Activated B cell treated with CpG ODN at 0.5 μM for 24 hours (primary cell): Measurements from ENCODE around the gene MPPED2. TPM values are rescaled to one million over a fixed set of nuclear protein-coding genes. Genes with fewer than 3 reads are reported as not detected.

Experiments used
- ATAC-seq: fragments of 200-7000 bp; cut with Tn5 transposase; one replicate; pipeline ENCODE4 v1.10.0; 2021; ENCODE audit warnings: low read depth, mild to moderate bottlenecking, moderate library complexity
- CTCF ChIA-PET: fragments of 350-600 bp; sonication (Branson Sonifier 250); formaldehyde crosslinking; loops from one replicate; lab custom pipeline; 2021; ENCODE audit warnings: antibody characterized with exemption; lab: Charles Lee
- POLR2A ChIA-PET: fragments of 350-600 bp; sonication (Branson Sonifier 250); formaldehyde crosslinking; loops from one replicate; lab custom pipeline; 2021; ENCODE audit warnings: antibody characterized with exemption; lab: Charles Lee
- DNase-seq: peaks from one replicate; pipeline ENCODE4 v3.0.0; 2022
- H3K27ac Mint-ChIP-seq: one replicate; pipeline ENCODE4 v1.8.0; 2020; ENCODE audit warnings: mixed read lengths
- H3K27me3 Mint-ChIP-seq: one replicate; pipeline ENCODE4 v1.8.0; 2021; ENCODE audit warnings: mixed read lengths
- H3K36me3 Mint-ChIP-seq: one replicate; pipeline ENCODE4 v1.8.0; 2021; ENCODE audit warnings: low read depth, mixed read lengths
- H3K4me1 Mint-ChIP-seq: one replicate; pipeline ENCODE4 v1.8.0; 2021; ENCODE audit warnings: mixed read lengths
- H3K4me3 Mint-ChIP-seq: one replicate; pipeline ENCODE4 v1.8.0; 2020; ENCODE audit warnings: mild to moderate bottlenecking, mixed read lengths
- H3K9me3 Mint-ChIP-seq: one replicate; pipeline ENCODE4 v1.8.0; 2020; ENCODE audit warnings: mixed read lengths
- CTCF ChIP-seq: fragments of 200-600 bp; IDR thresholded peaks from one replicate; pipeline ENCODE4 v1.8.0; 2022; ENCODE audit warnings: antibody characterized with exemption, mild to moderate bottlenecking
- intact Hi-C: fragments of 100-400 bp; cut with micrococcal nuclease; formaldehyde crosslinking; loops from one replicate; pipeline ENCODE4 v1.15.1; 2024
- total RNA-seq: library from RNA; stranded (reverse); gene quantifications from 2 replicates; pipeline ENCODE4 v1.2.3, GENCODE V29; 2022

MPPED2 gene
- total RNA-seq, 1 donor from 2014 or later = 1.7 TPM

GRCh38 chr11:30420233-30420787, 165.8 kb downstream of the MPPED2 start:
- ATAC-seq (no peak), DNase-seq (no peak)
- H3K4me1 Mint-ChIP-seq = no peaks in the 10 kb centered on the region
- no peak overlapping the region for H3K27ac Mint-ChIP-seq
- intact Hi-C loops = no loop called here
- TF ChIP-seq CTCF = no peak
- POLR2A ChIA-PET = no interaction called here
- H3K4me3 Mint-ChIP-seq = no peak overlapping the region
- H3K27me3 Mint-ChIP-seq = peaks cover 1% of the 10 kb centered on the region
- CTCF ChIA-PET = no interaction called here
- no peaks in the 10 kb centered on the region for H3K9me3 Mint-ChIP-seq
- no peaks in the 10 kb centered on the region for H3K36me3 Mint-ChIP-seq

- TF ChIP-seq CTCF = no peak
- H3K4me3 Mint-ChIP-seq = no peak overlapping the region
- DNase-seq (no peak), ATAC-seq (no peak)
- H3K4me1 Mint-ChIP-seq = no peaks in the 10 kb centered on the region
- no peaks in the 10 kb centered on the region for H3K36me3 Mint-ChIP-seq
- POLR2A ChIA-PET = no interaction called here
- CTCF ChIA-PET = no interaction called here
- no peaks in the 10 kb centered on the region for H3K9me3 Mint-ChIP-seq
- peaks cover 1% of the 10 kb centered on the region for H3K27me3 Mint-ChIP-seq
- no peak overlapping the region for H3K27ac Mint-ChIP-seq
- intact Hi-C loops = no loop called here
Observed at GRCh38 chr11:30414806-30415205, 171.3 kb downstream of the MPPED2 start.

- TF ChIP-seq CTCF = no peak
- intact Hi-C loops = no loop called here
- ATAC-seq (no peak), DNase-seq (no peak)
- Mint-ChIP-seq H3K36me3 (no peaks in the 10 kb centered on the region), H3K9me3 (no peaks in the 10 kb centered on the region), H3K4me3 (no peak overlapping the region), H3K27me3 (no peaks in the 10 kb centered on the region), H3K27ac (no peak overlapping the region), H3K4me1 (no peaks in the 10 kb centered on the region)
- CTCF ChIA-PET = no interaction called here
- POLR2A ChIA-PET = no interaction called here
Observed at GRCh38 chr11:30414244-30414643, 171.9 kb downstream of the MPPED2 start.

- Mint-ChIP-seq H3K9me3 (no peaks in the 10 kb centered on the region), H3K27me3 (no peaks in the 10 kb centered on the region), H3K36me3 (no peaks in the 10 kb centered on the region), H3K27ac (no peak overlapping the region), H3K4me3 (no peak overlapping the region), H3K4me1 (no peaks in the 10 kb centered on the region)
- ChIA-PET CTCF (no interaction called here), POLR2A (no interaction called here)
- intact Hi-C loops = no loop called here
- ATAC-seq (no peak), DNase-seq (no peak)
- no peak for TF ChIP-seq CTCF
Observed at GRCh38 chr11:30412509-30412908, 173.6 kb downstream of the MPPED2 start.

GRCh38 chr11:30411383-30411782, 174.8 kb downstream of the MPPED2 start:
- no peak for DNase-seq
- Mint-ChIP-seq H3K36me3 (no peaks in the 10 kb centered on the region), H3K9me3 (no peaks in the 10 kb centered on the region), H3K27ac (no peak overlapping the region), H3K4me1 (no peaks in the 10 kb centered on the region), H3K4me3 (no peak overlapping the region), H3K27me3 (no peaks in the 10 kb centered on the region)
- TF ChIP-seq CTCF = no peak
- intact Hi-C loops = no loop called here
- ChIA-PET POLR2A (no interaction called here), CTCF (no interaction called here)
- no peak for ATAC-seq
